D341Med (cell line): ENCODE measurements around the gene GALNT9.

Experiments
- DNase-seq: peaks from one replicate; pipeline ENCODE4 v3.0.0; 2012; ENCODE audit warnings: low spot score

GALNT9 gene

GRCh38 chr12:132325733-132326130, 3.7 kb downstream of the GALNT9 start:
- DNase-seq, result no peak

- no peak for DNase-seq
Observed at GRCh38 chr12:132324841-132325732, 4.3 kb downstream of the GALNT9 start.

- no peak for DNase-seq
Observed at GRCh38 chr12:132324173-132324572, 5.2 kb downstream of the GALNT9 start.

GRCh38 chr12:132323171-132324010, 6.0 kb downstream of the GALNT9 start:
- no peak for DNase-seq

GRCh38 chr12:132322206-132323132, 6.9 kb downstream of the GALNT9 start:
- DNase-seq, result no peak

GRCh38 chr12:132321321-132322118, 7.9 kb downstream of the GALNT9 start:
- DNase-seq, result no peak

DNA sequence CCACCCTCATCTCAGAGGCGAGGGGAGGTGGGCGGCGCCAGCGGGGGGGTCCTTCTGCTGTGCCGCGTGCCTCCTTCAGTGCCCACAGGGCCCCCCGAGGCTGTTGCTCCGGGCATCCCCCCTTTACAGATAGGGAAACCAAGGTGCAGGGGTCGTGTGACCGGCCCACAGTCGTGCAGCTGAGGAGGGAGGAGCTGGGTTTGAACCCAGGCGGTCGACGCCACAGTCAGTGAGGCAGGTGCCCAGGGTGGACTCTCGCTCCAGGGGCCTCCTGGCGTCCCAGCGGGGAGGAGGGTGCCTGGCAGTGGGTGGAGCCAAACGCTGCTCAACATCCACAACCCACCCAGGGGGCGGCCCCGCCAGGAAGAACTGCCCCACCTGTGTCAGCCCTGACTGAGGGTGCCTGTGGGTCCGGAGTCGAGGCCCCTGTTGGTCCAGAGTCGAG, 8.6 kb downstream of the GALNT9 start:
- DNase-seq, result no peak

DNA sequence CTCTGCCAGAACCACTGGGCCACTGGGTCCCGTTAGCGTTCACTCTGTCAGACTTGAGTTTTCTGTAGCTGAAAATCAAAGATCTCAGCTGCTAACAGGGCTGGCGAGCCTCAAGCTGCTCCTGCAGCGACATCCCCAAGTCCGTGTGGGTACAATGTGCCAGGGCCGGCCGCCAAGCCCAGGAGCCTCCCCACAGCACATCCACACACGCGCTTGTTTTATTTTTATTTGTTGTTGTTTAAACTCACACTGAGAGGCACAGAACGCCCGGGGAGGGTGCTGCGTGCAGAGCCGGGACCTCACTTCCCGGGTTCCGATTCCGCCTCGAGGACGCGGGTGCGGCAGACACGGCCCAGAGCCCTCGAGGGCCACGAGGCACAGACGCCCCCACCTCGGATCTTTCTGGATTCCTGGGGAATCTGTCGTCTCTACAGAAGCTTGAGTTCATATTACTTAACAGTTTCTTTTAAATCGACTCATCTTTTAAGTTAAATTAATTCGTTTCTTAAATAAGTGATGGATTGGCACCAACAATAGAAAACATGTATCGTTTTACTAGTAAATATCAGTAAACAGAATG, 9.3 kb downstream of the GALNT9 start:
- DNase-seq, result no peak

DNA sequence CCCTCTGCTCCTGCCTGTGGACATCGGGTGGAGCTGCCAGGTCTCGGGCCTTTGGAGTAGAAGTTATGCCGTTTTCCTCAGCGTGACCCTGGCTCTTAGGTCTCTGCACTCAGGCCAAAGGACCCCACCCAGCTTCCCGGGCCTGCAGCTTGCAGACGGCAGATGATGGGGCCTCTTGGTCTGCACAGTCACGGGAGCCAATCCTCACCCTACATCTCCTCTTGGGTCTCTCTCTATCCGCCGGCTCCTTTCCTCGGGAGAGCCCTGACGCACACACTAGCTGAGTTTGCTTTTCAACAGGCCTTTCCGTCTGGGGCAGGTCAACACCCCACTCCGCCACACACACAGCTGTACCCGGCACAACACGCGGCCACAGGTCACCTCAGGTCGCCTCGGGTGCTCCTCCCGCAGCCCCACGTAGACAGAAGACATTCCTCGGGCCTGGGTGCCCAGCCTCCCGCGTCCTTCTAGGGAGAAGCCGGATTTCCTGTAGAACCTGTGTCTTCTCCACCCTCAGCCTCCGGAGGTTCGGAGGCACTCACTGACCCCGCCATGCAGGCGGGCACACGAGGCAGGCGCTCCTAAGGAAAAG, 9.9 kb downstream of the GALNT9 start:
- no peak for DNase-seq

- no peak for DNase-seq
Observed at GRCh38 chr12:132318618-132319033, 10.8 kb downstream of the GALNT9 start.

- DNase-seq, result no peak
Observed at GRCh38 chr12:132318135-132318534, 11.3 kb downstream of the GALNT9 start.

GRCh38 chr12:132317233-132317938, 12.0 kb downstream of the GALNT9 start:
- no peak for DNase-seq

- no peak for DNase-seq
Observed at GRCh38 chr12:132316497-132317232, 12.7 kb downstream of the GALNT9 start.

DNA sequence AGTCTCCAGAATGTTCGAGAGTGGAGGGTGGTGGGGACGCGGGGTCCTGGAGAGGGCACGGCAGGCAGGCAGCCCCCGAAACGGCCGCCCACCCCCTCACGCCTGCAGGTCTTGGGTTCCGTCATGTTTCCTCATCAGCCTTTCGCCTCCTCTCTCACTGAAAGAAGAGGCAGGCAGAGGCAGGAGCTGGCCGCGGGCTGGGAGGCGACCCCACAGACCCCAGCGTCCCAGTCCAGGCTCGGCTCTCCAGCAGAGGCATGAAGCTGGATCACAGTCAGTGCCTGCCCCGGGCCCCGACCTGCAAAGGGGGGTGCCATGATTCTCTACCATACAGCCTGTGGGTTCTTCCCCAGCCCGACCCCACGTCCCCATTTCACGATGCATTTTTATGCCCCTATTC, 13.4 kb downstream of the GALNT9 start:
- DNase-seq, result no peak

GRCh38 chr12:132315507-132315906, 13.9 kb downstream of the GALNT9 start:
- no peak for DNase-seq

DNA sequence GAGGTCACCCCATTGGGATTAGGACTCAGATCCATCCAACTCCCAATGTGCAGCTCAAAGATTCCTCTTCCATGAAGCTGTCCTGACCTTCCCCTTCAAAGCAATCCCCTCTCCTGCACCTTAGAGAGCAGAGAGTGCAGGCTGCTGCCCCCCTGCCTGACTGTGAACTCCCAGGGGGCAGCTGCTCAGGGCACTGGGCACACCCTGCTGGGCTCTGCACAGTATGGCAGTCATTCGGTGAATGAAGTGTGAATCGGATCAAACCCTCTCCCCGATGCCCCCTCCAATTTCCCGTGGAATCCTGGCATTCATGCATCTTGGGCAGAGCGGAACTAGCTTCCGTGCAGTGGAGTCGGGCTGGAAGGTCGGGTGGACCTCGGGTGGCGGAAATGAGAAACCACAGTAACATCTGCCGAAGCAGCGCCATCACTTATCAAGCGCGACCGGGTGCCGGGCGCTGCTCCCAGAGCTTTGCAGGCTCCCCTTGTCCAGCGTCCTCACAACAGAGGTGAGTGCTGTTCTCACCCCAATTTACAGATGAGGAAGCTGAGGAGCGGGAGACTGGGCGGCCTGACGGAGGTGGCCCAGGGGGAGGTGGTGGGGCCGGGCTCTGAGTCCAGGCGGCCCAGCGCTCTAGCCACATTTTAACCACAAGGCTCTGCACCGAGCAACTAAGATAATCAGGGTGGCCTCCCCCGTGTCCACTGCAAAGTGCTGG, 14.7 kb downstream of the GALNT9 start:
- DNase-seq, result no peak

DNA sequence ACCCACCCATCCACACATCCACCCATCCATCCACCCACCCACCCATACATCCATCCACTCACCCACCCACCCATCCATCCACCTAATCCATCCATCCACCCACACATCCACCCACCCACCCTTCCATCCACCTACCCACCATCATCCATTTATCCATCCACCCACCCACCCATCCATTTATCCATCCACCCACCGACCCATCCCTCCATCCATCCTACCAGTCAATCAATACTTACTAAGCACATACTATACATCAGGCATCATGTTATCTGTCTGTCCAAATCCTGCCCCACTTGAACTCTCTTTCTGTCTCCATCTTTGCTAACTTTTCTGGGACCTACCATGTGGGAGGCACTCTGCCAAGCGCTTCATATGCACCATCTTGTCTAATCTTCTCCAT, 15.4 kb downstream of the GALNT9 start:
- no peak for DNase-seq

- DNase-seq, result no peak
Observed at GRCh38 chr12:132313182-132313581, 16.2 kb downstream of the GALNT9 start.
